HG02798 (cell line): Measurements from ENCODE around the gene MTHFR.
A peak's percentile ranks its signal among the peaks of the same experiment; 100 is the strongest.

Experiments used
- ATAC-seq: cut with Tn5 transposase; IDR thresholded peaks from one replicate; pipeline ENCODE4 v1.9.1; 2021; ENCODE audit warnings: mild to moderate bottlenecking; ENCODE audit not compliant: unreplicated experiment, poor library complexity

MTHFR gene

DNA sequence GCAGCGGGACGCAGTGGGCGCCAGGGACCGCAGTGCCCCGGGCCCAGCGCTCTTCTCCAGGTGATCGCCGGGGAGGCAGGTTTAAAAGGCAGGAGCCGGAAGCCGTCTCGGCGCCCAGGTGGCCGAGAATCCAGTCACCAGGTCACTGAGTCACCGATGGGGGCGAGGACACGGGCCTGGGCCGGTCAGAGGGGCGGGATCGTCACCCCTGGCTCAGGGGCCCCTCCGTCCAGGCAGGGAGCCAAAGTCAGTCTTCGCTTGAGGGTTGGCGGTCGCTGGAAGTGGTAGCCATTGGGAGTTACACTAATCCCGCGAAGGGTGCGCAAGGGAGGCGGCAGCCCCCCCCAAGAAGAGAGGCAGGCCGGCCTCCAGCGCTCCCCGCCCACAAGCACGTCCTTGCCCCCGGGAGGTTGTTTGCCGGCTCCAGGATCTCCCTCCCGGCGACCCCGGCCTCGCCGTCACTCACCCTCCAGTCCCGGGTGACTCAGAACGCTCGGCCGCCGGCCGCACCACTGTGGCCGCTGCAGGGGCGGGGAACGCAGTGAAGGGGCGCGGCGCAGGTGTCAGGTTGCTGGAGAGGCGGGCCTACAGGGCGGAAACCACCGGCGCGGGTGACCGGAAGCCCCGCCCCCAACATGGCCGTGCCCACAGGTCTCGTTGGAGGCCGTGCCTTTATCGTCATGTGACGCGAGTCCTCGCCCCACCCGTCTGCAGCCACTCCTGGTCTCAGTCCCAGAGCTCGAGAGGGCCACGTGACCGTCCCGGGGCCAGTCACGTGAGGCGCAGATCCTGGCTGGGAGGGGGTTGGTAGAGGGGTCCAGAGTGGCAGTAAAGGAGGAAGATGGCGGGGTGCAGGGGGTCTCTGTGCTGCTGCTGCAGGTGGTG is at the start of gene MTHFR, which contains the start of gene CLCN6:
Gene MTHFR, minus strand, starts transcription at position 543 of the 885 bp plus-strand sequence. CDS start 2,848 bp downstream, outside the sequence.
Gene CLCN6, plus strand, starts transcription at position 770 of the 885 bp plus-strand sequence. Its CDS starts 72 bp downstream, at position 842.
- peak; percentile 89 for ATAC-seq

GRCh38 chr1:11855430-11855829 is 49.7 kb upstream of the MTHFR start:
- ATAC-seq, result no peak

DNA sequence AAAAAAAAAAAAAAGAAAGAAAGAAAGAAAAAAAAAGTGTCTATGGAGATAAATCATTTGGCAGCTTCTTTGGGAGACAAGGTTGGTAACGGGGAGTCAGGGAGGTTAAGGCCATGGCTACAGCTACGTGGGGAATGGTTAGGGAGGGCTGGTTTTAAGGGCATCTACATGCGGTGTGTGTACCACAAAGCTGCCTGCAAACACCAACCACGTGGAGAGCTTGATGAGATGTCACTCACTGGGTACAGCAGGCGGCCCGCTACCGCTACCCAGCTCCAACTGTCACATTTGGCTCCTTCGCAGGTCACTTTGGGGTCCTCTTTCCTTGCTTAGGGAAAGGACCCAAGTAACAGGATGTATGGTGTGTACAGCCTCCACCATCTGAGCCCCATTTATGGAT is 48.8 kb upstream of the MTHFR start:
- ATAC-seq, result no peak

GRCh38 chr1:11851180-11851579 is 45.4 kb upstream of the MTHFR start:
- no peak for ATAC-seq

GRCh38 chr1:11850156-11850555 is 44.4 kb upstream of the MTHFR start:
- no peak for ATAC-seq

GRCh38 chr1:11848373-11848700 is 42.6 kb upstream of the MTHFR start:
- ATAC-seq, result no peak

DNA sequence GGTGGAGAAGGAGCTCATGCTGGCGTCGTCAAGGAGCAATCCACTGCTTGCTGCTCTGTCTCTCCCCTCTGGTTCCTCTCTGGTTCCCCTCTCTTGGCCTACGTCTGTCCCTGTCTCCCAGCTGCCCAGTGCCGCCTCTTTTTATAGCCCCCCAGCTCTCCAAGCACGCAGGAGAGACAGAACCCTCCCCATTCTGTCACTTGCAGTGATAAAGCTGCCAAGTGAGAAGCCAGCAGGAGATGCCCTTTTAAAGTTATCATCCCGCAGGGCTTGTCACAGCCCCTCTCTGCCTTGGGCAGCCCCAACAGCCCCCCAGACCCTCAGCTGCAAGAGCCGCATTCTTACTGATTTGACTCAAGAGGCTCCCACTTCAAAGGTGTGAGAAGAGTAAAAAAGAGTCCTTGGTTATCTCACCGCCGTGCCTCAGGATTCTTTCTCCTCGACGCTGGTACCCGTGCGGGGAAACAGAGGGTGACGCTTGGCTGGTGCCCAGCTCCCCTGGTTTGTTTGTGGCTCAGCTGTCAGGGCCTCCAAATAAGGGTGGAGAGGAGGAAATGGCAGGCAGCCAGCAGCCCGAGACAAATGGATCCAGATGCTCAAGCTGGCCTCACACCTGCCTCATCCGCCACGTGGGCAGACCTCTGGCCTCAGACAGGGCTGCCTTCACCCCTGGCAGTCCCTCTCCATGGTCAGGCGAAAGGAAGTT is 42.1 kb upstream of the MTHFR start, which contains the start of gene NPPA:
Gene NPPA, minus strand, starts transcription at position 117 of the 706 bp plus-strand sequence. Its CDS starts 99 bp downstream, at position 18.
- ATAC-seq, result no peak

GRCh38 chr1:11845641-11846335 is 40.0 kb upstream of the MTHFR start:
- no peak for ATAC-seq

GRCh38 chr1:11842154-11843041 is 36.6 kb upstream of the MTHFR start:
- ATAC-seq, result no peak

DNA sequence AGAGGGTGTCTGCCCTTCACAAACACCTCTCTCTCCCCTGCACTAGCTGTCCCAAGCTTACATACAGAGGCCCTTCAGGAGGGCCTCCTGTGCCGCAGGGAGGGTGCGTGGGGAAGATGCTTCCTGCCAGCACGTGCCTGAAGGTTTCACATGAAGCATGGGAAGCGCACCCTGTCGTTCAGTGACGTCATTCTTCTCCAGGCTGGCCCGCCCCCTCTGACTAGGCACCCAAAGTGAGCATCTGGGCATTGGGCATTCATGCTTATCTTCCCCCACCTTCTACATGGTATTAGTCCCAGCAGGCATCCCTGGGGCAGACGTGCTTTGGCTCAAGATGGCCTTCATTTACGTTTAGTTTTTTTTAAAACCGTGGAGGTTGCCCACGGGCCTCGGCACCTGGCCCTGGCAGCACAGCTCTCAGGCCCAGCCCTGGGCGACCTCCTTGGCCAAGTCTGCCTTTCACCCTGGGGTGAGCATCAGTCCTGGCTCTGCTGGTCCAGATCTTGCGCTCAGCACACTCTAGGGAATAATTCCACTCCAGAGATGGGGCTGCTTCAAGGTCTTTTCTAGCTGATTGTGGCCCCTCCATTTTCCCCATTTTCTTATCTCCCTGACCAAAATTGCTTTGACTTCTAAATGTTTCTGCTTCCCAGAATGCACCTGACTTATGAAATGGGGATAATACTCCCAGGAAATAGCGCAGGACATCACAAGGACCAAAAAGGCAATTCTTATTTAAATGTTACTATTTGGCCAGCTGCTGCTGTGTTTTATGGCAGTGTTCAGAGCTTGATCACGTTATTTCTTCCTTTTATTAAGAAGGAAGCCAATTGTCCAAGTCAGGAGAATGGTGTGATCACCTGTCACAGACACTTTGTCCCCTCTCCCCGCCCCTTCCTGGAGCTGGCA is 35.7 kb upstream of the MTHFR start:
- ATAC-seq, result no peak

- no peak for ATAC-seq
Measured at GRCh38 chr1:11839727-11840705, 34.3 kb upstream of the MTHFR start.

DNA sequence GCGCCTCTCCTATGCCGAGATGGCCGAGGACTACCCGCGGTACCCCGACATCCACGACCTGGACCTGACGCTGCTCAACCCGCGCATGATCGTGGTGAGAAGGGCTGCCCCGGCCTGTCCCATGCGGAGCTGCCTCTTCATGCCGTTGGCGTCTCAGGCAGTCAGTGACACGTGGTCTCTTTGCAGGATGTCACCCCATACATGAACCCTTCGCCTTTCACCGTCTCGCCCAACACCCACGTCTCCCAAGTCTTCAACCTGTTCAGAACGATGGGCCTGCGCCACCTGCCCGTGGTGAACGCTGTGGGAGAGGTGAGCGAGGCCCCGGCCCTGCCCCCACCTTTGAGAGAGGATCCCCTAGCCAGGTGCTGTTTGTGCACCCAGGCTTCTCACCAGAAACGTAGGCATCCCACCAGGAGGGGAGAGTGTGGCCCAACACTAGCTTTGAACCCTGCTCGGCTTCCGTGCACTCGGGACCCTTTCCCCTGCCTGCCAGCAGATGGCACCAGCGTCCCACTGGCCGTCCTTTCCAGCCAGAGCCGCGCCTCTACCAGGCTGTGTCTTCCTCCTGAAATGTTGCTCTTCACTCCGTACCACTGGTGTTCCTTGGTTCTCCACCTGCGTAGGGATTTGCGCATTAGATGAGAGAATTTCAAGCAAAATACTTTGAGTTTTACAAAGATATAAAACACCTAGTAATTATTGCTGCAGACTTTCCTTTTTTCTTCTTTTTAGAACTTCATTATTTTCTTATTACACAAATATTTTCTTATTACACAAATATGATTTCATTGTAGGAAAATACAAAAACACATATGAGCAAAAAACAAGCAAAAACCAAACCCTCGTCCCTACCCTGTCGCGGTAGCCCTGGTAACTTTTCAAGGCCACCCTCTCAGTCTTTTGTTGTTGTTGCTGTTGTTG is 32.8 kb upstream of the MTHFR start:
- ATAC-seq, result no peak

DNA sequence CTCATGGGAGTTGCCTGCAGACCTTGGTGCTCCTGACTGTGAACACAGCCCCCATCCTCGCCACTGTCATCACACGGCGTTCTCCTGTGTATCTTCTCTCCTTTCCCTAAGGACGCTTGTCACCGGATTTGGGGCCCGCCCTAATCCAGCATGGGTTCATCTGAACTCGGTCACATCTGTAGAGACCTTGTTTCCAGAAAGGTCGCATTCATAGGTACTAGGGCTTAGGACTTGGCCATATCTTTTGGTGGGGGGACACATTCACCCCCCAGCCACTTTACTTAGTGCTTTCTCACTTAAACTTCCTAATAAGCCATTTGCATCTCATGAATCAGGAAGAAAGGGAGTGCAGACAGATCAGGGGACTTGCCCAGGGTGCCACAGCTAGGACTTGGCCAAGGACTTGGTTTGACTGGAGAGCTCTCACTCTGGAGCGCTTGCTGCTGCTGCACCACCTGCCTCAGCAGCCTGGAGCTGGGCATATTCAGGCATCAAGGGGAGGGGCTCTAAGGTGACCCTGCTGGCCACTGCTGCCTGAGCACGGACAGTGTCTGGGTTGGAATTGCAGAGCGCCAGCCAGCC is 32.1 kb upstream of the MTHFR start:
- ATAC-seq, result no peak

GRCh38 chr1:11836955-11837766 is 31.4 kb upstream of the MTHFR start:
- ATAC-seq, result no peak

GRCh38 chr1:11835441-11836225 is 29.9 kb upstream of the MTHFR start:
- no peak for ATAC-seq
